Activated CD4-positive, alpha-beta T cell treated with anti-CD3 and anti-CD28 coated beads, Interleukin-2, amount 50 U/mL, for 16 hours (primary cell): ENCODE data around the gene SLFN5.
"Not testable (repeated sequence)": the region's sequence is repeated elsewhere in the genome, so short reads cannot be mapped to it uniquely, and the experiment has no call there.

Experiments used
- DNase-seq: peaks from one replicate; pipeline ENCODE4 v3.0.0-alpha.2; 2020

Gene SLFN5

GRCh38 chr17:35243561-35244340 lies 879 bp downstream of the SLFN5 start:
- peak; percentile 61 for DNase-seq

GRCh38 chr17:35244341-35245195 lies 1.7 kb downstream of the SLFN5 start:
- peak; percentile 93 for DNase-seq

- DNase-seq, result peak; percentile 66
Measured at GRCh38 chr17:35245196-35245486, 2.3 kb downstream of the SLFN5 start.

- no peak for DNase-seq
Measured at GRCh38 chr17:35252651-35253050, 9.8 kb downstream of the SLFN5 start.

GRCh38 chr17:35254107-35254773 lies 11.4 kb downstream of the SLFN5 start:
- DNase-seq, result no peak

GRCh38 chr17:35255316-35255715 lies 12.4 kb downstream of the SLFN5 start:
- no peak for DNase-seq

- DNase-seq, result no peak
Measured at GRCh38 chr17:35256629-35257028, 13.8 kb downstream of the SLFN5 start.

GRCh38 chr17:35257208-35257659 lies 14.4 kb downstream of the SLFN5 start:
- no peak for DNase-seq

GRCh38 chr17:35259001-35259400 lies 16.1 kb downstream of the SLFN5 start:
- no peak for DNase-seq

GRCh38 chr17:35265071-35265470 lies 22.2 kb downstream of the SLFN5 start:
- no peak for DNase-seq

- no peak for DNase-seq
Measured at GRCh38 chr17:35265566-35266141, 22.8 kb downstream of the SLFN5 start.

GRCh38 chr17:35274167-35275066 lies 31.5 kb downstream of the SLFN5 start:
- not testable (repeated sequence) for DNase-seq

- DNase-seq, result not testable (repeated sequence)
Measured at GRCh38 chr17:35278454-35278853, 35.6 kb downstream of the SLFN5 start.

- DNase-seq, result not testable (repeated sequence)
Measured at GRCh38 chr17:35278876-35279275, 36.0 kb downstream of the SLFN5 start.

GRCh38 chr17:35283767-35284166 lies 40.9 kb downstream of the SLFN5 start:
- DNase-seq, result no peak

- no peak for DNase-seq
Measured at GRCh38 chr17:35284955-35285354, 42.1 kb downstream of the SLFN5 start.

GRCh38 chr17:35286120-35286781 lies 43.4 kb downstream of the SLFN5 start:
- DNase-seq, result no peak

- DNase-seq, result no peak
Measured at GRCh38 chr17:35287286-35287811, 44.5 kb downstream of the SLFN5 start.

GRCh38 chr17:35289222-35289621 lies 46.4 kb downstream of the SLFN5 start:
- DNase-seq, result peak; percentile 31

GRCh38 chr17:35291802-35292201 lies 48.9 kb downstream of the SLFN5 start:
- no peak for DNase-seq

- no peak for DNase-seq
Measured at GRCh38 chr17:35293151-35293847, 50.4 kb downstream of the SLFN5 start.
